ENCODE results near the gene PYM1.

PYM1 gene

GRCh38 chr12:55963760-55964159, 36.1 kb upstream of the PYM1 start:
- no peak for DNase-seq (ENCODE audit: low read depth in 1 of 2, low spot score in 1 of 2)
- in situ Hi-C loops (cut with HindIII; ENCODE audit: low pct_unique_long_range_greater_than_20kb, low sequenced_read_pairs), result no loop called here
- no peak for TF ChIP-seq JUND (IDR thresholded peaks at IDR 0.05; ENCODE audit: low read depth)

DNA sequence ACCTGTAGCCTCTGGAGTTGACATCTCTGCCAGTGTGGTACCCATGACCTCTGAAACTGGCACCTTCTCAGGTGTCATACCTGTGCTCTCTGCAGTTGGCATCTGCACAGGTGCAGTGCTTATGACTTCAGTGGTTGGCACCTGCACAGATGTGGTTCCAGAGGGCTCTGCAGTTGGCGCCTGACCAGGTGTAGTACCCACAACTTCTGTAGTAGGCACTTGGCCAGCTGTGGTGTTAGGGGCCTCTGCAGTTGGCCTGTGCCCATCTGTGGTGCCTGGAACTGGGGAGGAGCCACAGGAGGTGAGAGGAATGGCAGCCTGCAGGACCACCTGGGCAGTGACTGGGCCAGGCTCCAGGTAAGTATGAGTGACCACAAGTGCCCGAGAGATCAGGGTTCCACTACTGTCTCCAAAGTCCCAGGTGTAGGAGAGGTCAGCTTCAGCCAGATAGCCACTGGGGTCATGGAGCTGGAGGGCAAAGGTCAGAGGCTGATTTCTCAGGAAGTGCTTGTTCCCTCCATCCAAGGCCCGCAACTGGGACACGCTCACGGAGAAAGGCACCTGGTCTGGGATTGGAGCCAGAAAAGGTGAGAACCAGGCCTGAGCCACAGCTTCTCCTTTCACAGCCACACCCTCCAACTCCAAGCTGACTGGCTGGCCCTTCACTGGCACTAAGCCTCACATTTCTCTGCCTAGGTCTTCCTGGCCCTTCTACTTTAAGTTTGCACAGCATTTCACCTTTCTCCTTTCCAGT, 29.6 kb upstream of the PYM1 start:
- DNase-seq (ENCODE audit: low read depth in 1 of 2, low spot score in 1 of 2), result peak in 1 of 2 experiments; percentile 78
- in situ Hi-C loops (cut with HindIII; ENCODE audit: low pct_unique_long_range_greater_than_20kb, low sequenced_read_pairs), result no loop called here
- no peak for TF ChIP-seq JUND (IDR thresholded peaks at IDR 0.05; ENCODE audit: low read depth)

GRCh38 chr12:55955800-55956508, 28.3 kb upstream of the PYM1 start:
- DNase-seq (ENCODE audit: low read depth in 1 of 2, low spot score in 1 of 2), result peak in 1 of 2 experiments; percentile 85
- in situ Hi-C loops (cut with HindIII; ENCODE audit: low pct_unique_long_range_greater_than_20kb, low sequenced_read_pairs), result no loop called here
- peak; percentile 75; the same call in 1 of the 2 replicates for TF ChIP-seq JUND (IDR thresholded peaks at IDR 0.05; ENCODE audit: low read depth)

GRCh38 chr12:55955344-55955743, 27.6 kb upstream of the PYM1 start:
- no peak for DNase-seq (ENCODE audit: low read depth in 1 of 2, low spot score in 1 of 2)
- in situ Hi-C loops (cut with HindIII; ENCODE audit: low pct_unique_long_range_greater_than_20kb, low sequenced_read_pairs), result no loop called here
- no peak for TF ChIP-seq JUND (IDR thresholded peaks at IDR 0.05; ENCODE audit: low read depth)

DNA sequence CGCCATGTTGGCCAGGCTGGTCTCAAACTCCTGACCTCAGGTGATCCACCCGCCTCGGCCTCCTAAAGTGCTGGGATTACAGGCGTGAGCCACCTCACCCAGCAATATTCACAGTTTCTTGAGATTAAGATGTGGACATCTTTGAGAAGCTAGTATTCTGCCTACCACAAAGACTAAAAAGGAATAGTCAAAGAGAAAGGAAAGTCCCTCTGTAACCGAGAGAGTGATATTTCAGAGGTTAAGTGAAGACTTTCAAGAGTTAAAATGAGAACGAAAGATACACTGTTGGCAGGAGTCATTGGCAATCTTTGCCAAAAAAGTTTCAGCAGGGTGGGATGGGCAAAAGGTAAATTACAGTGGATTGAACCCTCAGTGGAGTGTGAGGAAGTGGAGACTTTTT, 18.9 kb upstream of the PYM1 start:
- DNase-seq (ENCODE audit: low read depth in 1 of 2, low spot score in 1 of 2), result no peak
- TF ChIP-seq JUND (IDR thresholded peaks at IDR 0.05; ENCODE audit: low read depth), result no peak
- in situ Hi-C loops (cut with HindIII; ENCODE audit: low pct_unique_long_range_greater_than_20kb, low sequenced_read_pairs), result no loop called here

- TF ChIP-seq JUND (IDR thresholded peaks at IDR 0.05; ENCODE audit: low read depth), result no peak
- no peak for DNase-seq (ENCODE audit: low read depth in 1 of 2, low spot score in 1 of 2)
- in situ Hi-C loops (cut with HindIII; ENCODE audit: low pct_unique_long_range_greater_than_20kb, low sequenced_read_pairs), result no loop called here
Measured at GRCh38 chr12:55942577-55943136, 15.0 kb upstream of the PYM1 start.

- in situ Hi-C loops (cut with HindIII; ENCODE audit: low pct_unique_long_range_greater_than_20kb, low sequenced_read_pairs), result no loop called here
- DNase-seq (ENCODE audit: low read depth in 1 of 2, low spot score in 1 of 2), result no peak
- TF ChIP-seq JUND (IDR thresholded peaks at IDR 0.05; ENCODE audit: low read depth), result no peak
Measured at GRCh38 chr12:55942055-55942454, 14.4 kb upstream of the PYM1 start.

DNA sequence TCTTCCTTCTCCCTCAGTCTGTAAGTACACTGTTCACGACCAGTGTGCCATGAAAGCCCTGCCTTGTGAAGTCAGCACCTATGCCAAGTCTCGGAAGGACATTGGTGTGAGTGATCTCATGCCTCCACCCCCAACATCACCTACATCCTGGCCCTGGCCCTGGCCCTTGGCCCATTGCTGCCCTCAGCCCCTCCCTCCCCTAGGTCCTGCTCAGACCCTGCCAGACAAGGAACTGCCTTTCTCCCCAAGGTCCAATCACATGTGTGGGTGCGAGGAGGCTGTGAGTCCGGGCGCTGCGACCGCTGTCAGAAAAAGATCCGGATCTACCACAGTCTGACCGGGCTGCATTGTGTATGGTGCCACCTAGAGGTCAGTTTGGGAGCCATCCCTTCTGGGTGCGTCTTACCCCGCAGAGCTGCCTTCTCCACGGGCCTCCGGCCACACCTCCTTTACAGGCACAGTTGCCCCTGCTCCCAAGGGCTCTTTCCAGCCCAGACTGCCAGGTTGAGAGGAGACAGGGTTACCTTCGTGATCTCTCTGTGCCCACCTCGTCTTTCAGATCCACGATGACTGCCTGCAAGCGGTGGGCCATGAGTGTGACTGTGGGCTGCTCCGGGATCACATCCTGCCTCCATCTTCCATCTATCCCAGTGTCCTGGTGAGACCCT, 12.5 kb upstream of the PYM1 start:
- in situ Hi-C loops (cut with HindIII; ENCODE audit: low pct_unique_long_range_greater_than_20kb, low sequenced_read_pairs), result no loop called here
- no peak for TF ChIP-seq JUND (IDR thresholded peaks at IDR 0.05; ENCODE audit: low read depth)
- DNase-seq (ENCODE audit: low read depth in 1 of 2, low spot score in 1 of 2), result peak; percentile 73 to 94

- in situ Hi-C loops (cut with HindIII; ENCODE audit: low pct_unique_long_range_greater_than_20kb, low sequenced_read_pairs), result no loop called here
- TF ChIP-seq JUND (IDR thresholded peaks at IDR 0.05; ENCODE audit: low read depth), result no peak
- no peak for DNase-seq (ENCODE audit: low read depth in 1 of 2, low spot score in 1 of 2)
Measured at GRCh38 chr12:55938826-55939501, 11.3 kb upstream of the PYM1 start.

DNA sequence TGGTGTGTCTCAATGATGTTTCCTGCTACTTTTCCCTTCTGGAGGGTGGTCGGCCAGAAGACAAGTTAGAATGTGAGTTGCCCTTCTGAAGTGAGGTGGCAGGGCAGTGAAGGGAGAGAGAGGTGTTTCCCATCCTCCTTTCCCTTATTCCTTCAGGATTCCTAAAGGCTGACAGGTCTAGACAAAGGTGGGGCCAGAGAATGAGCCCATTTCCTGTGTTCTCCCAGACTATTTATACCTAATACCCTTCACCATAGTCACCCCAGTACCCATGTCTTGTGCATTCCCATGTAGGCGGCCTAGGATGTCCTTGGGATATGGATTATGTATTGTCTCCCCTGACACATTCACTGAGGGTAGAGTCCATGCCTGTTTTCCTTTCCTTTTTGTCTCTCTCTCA, 10.3 kb upstream of the PYM1 start:
- TF ChIP-seq JUND (IDR thresholded peaks at IDR 0.05; ENCODE audit: low read depth), result no peak
- DNase-seq (ENCODE audit: low read depth in 1 of 2, low spot score in 1 of 2), result no peak
- in situ Hi-C loops (cut with HindIII; ENCODE audit: low pct_unique_long_range_greater_than_20kb, low sequenced_read_pairs), result no loop called here

GRCh38 chr12:55935738-55936151, 8.1 kb upstream of the PYM1 start:
- in situ Hi-C loops (cut with HindIII; ENCODE audit: low pct_unique_long_range_greater_than_20kb, low sequenced_read_pairs), result no loop called here
- DNase-seq (ENCODE audit: low read depth in 1 of 2, low spot score in 1 of 2), result no peak
- TF ChIP-seq JUND (IDR thresholded peaks at IDR 0.05; ENCODE audit: low read depth), result no peak

- no peak for DNase-seq (ENCODE audit: low read depth in 1 of 2, low spot score in 1 of 2)
- TF ChIP-seq JUND (IDR thresholded peaks at IDR 0.05; ENCODE audit: low read depth), result no peak
- in situ Hi-C loops (cut with HindIII; ENCODE audit: low pct_unique_long_range_greater_than_20kb, low sequenced_read_pairs), result no loop called here
Measured at GRCh38 chr12:55934773-55935172, 7.1 kb upstream of the PYM1 start.

Data from T47D (cell line).